Breast epithelium (tissue), 3 donors: Measurements from ENCODE around the gene GSTM2.

Experiments
- CTCF ChIP-seq, 3 donors: fragments of 450-650 bp; IDR thresholded peaks; one replicate each; pipeline ENCODE4 v1.5.1; 2016 to 2017; ENCODE audit warnings: antibody characterized with exemption in 3 of 3, mild to moderate bottlenecking in 3 of 3, moderate library complexity in 3 of 3
- POLR2A ChIP-seq: fragments of 450-650 bp; IDR thresholded peaks from one replicate; pipeline ENCODE4 v1.6.1; 2016; ENCODE audit warnings: antibody characterized with exemption, mild to moderate bottlenecking, moderate library complexity
- POLR2AphosphoS5 ChIP-seq, 3 donors: sonication (generic); formaldehyde crosslinking; IDR thresholded peaks; one replicate each; pipeline ENCODE4 v1.6.1; 2017; ENCODE audit warnings: antibody characterized with exemption in 3 of 3

- TF ChIP-seq CTCF (IDR thresholded peaks at IDR 0.05) = no peak
- no peak for TF ChIP-seq POLR2A
- no peak for TF ChIP-seq POLR2AphosphoS5 (IDR thresholded peaks at IDR 0.05)
Observed at GRCh38 chr1:109627692-109628399, 40.0 kb upstream of the GSTM2 start.
